K562 (cell line): Measurements from ENCODE around the gene UBTD1. TPM values are rescaled to one million over a fixed set of nuclear protein-coding genes. Genes with fewer than 3 reads are reported as not detected.

Experiments used
- ATAC-seq: fragments of 200-7000 bp; cut with Tn5 transposase; 3 replicates; pipeline ENCODE4 v1.9.1; 2020; ENCODE audit warnings: moderate library complexity
- BruUV-seq: library from RNA; stranded (reverse); fragments of 400-500 nt; replicated peaks from 2 replicates; lab custom pipeline; 2021; lab: Mats Ljungman, UMichigan
- CTCF ChIA-PET: fragments of 300-600 bp; formaldehyde crosslinking; extraction: SDS; loops from one replicate; lab custom pipeline; 2021; ENCODE audit warnings: low intra/inter-chr PET ratio; lab: Yijun Ruan, JAX
- POLR2A ChIA-PET: fragments of 300-600, 350-650 bp; sonication (Branson Sonifier 250); formaldehyde crosslinking; extraction: SDS; loops from one replicate; lab custom pipeline; 2021; ENCODE audit warnings: antibody characterized with exemption, inconsistent platforms; lab: Yijun Ruan, JAX
- DNase-seq, 4 experiments: peaks; one replicate each; pipeline versions ENCODE4 v3.0.0 to v3.0.0-alpha.2; 2011 to 2018; ENCODE audit warnings: low spot score in 3 of 4, mixed read lengths in 3 of 4; ENCODE audit errors: extremely low read depth in 1 of 4
- FAIRE-seq: peaks from 2 replicates; lab custom pipeline; 2011; peaks lifted over from hg19 to GRCh38; lab: Jason Lieb, UNC
- H2AFZ ChIP-seq: 2 replicates; pipeline ENCODE4 v1.6.0; 2011; ENCODE audit warnings: low read depth, low read length, control low read depth, inconsistent platforms
- H3K27ac ChIP-seq: fragments of 200-600 bp; 3 replicates; pipeline ENCODE4 v1.8.0; 2011; ENCODE audit warnings: low read depth, mild to moderate bottlenecking, control low read depth, inconsistent platforms, low read length, moderate library complexity, mixed read lengths; ENCODE audit errors: extremely low read depth
- H3K27me3 ChIP-seq, 2 experiments: fragments of 300-600 bp in 1 of 2; 2 replicates in 1 of 2; 3 replicates in 1 of 2; pipeline versions ENCODE4 v1.6.0 to v1.8.0; 2011; ENCODE audit warnings: inconsistent platforms in 2 of 2, low read length in 2 of 2, mild to moderate bottlenecking in 1 of 2, mixed read lengths in 1 of 2, moderate library complexity in 1 of 2; ENCODE audit not compliant: control insufficient read depth in 2 of 2, insufficient read depth in 2 of 2
- H3K36me3 ChIP-seq: fragments of 300-600 bp; 3 replicates; pipeline ENCODE4 v1.8.0; 2011; ENCODE audit warnings: mild to moderate bottlenecking, low read length, inconsistent platforms; ENCODE audit not compliant: control insufficient read depth, insufficient read depth
- H3K4me1 ChIP-seq, 2 experiments: fragments of 200-600 bp in 1 of 2; replicated peaks in 1 of 2; 2 replicates in 1 of 2; 3 replicates in 1 of 2; pipeline versions ENCODE4 v1.5.1 to v1.8.0; 2011; ENCODE audit warnings: inconsistent platforms in 2 of 2, low read length in 2 of 2, mild to moderate bottlenecking in 1 of 2, mixed read lengths in 1 of 2, moderate library complexity in 1 of 2; ENCODE audit not compliant: control insufficient read depth in 2 of 2, insufficient read depth in 2 of 2
- H3K4me2 ChIP-seq: 2 replicates; pipeline ENCODE4 v1.6.1; 2011; ENCODE audit warnings: low read length, control low read depth, inconsistent platforms, mixed read lengths; ENCODE audit not compliant: insufficient read depth
- H3K4me3 ChIP-seq: fragments of 200-600 bp; sonication (generic), shearing (Covaris generic); 2 replicates; pipeline ENCODE4 v1.5.1; 2016; ENCODE audit warnings: control low read depth, inconsistent platforms
- H3K79me2 ChIP-seq: fragments of 200-600 bp; 3 replicates; pipeline ENCODE4 v1.8.0; 2011; ENCODE audit warnings: low read length, inconsistent platforms; ENCODE audit not compliant: control insufficient read depth, insufficient read depth
- H3K9ac ChIP-seq, 2 experiments: 2 replicates each; pipeline versions ENCODE4 v1.6.0 to v1.6.1; 2011; ENCODE audit warnings: low read depth in 2 of 2, low read length in 2 of 2, control low read depth in 1 of 2, inconsistent platforms in 1 of 2, mild to moderate bottlenecking in 1 of 2, mixed read lengths in 1 of 2; ENCODE audit not compliant: insufficient read depth in 1 of 2
- H3K9me1 ChIP-seq: one replicate; pipeline ENCODE4 v1.6.0; 2011; ENCODE audit warnings: inconsistent platforms, mild to moderate bottlenecking, low read length, moderate library complexity; ENCODE audit not compliant: control insufficient read depth, insufficient read depth
- H3K9me3 ChIP-seq: replicated peaks from 2 replicates; pipeline ENCODE4 v1.5.1; 2011; ENCODE audit warnings: low read depth, low read length, inconsistent platforms; ENCODE audit not compliant: control insufficient read depth, insufficient read depth
- H4K20me1 ChIP-seq: replicated peaks from 2 replicates; pipeline ENCODE4 v1.6.1; 2011; ENCODE audit warnings: low read length, inconsistent platforms, mixed read lengths; ENCODE audit not compliant: control insufficient read depth, insufficient read depth
- DDX20 ChIP-seq: fragments of 450-650 bp; IDR thresholded peaks from 2 replicates; pipeline ENCODE4 v1.6.1; 2016; ENCODE audit warnings: missing genetic modification characterization, low read depth, mild to moderate bottlenecking, missing compliant biosample characterization, moderate library complexity
- NFE2L1 ChIP-seq: fragments of 450-650 bp; IDR thresholded peaks from 2 replicates; pipeline ENCODE4 v1.6.1; 2016; ENCODE audit warnings: missing genetic modification characterization, low read depth, mild to moderate bottlenecking, missing compliant biosample characterization, moderate library complexity, borderline replicate concordance
- NUFIP1 ChIP-seq: fragments of 450-650 bp; IDR thresholded peaks from 2 replicates; pipeline ENCODE4 v1.6.1; 2018; ENCODE audit not compliant: partially characterized antibody
- PRMT5 ChIP-seq: sonication (generic); formaldehyde crosslinking; IDR thresholded peaks from 2 replicates; pipeline ENCODE4 v1.5.0; 2020; ENCODE audit warnings: missing genetic modification reagents
- RFX5 ChIP-seq: IDR thresholded peaks from 2 replicates; pipeline ENCODE4 v1.6.1; 2011; ENCODE audit warnings: low read depth, mild to moderate bottlenecking, improper control_type of control experiment, low read length
- TCF3 ChIP-seq: sonication (generic); formaldehyde crosslinking; IDR thresholded peaks from 2 replicates; pipeline ENCODE4 v1.4.0; 2020; ENCODE audit warnings: mild to moderate bottlenecking, missing genetic modification reagents
- TCFL5 ChIP-seq: fragments of 250-450 bp; sonication (Bioruptor Pico); conservative IDR thresholded peaks from 2 replicates; pipeline ENCODE4 v1.6.1; 2021; ENCODE audit warnings: mild to moderate bottlenecking, moderate library complexity, matching md5 sums
- ZBTB7A ChIP-seq: IDR thresholded peaks from 2 replicates; pipeline ENCODE4 v1.6.1; 2011; ENCODE audit warnings: low read depth, mild to moderate bottlenecking, low read length, moderate library complexity, borderline replicate concordance; ENCODE audit not compliant: control insufficient read depth
- ZFPM2 ChIP-seq: fragments of 250-450 bp; sonication (Bioruptor Pico); IDR thresholded peaks from 2 replicates; pipeline ENCODE4 v1.5.1; 2022; ENCODE audit warnings: mild to moderate bottlenecking
- ZNF253 ChIP-seq: fragments of 250-450 bp; sonication (Bioruptor Pico); conservative IDR thresholded peaks from 2 replicates; pipeline ENCODE4 v1.6.1; 2021; ENCODE audit warnings: mild to moderate bottlenecking
- ZNF41 ChIP-seq: fragments of 250-450 bp; sonication (Bioruptor Pico); conservative IDR thresholded peaks from 2 replicates; pipeline ENCODE4 v1.4.0; 2020; ENCODE audit warnings: mild to moderate bottlenecking
- ZNF740 ChIP-seq, 3 experiments: fragments of 200-800 bp in 1 of 3; sonication (Bioruptor generic) in 1 of 3; sonication (generic) in 1 of 3; formaldehyde crosslinking in 1 of 3; IDR thresholded peaks; 2 replicates each; pipeline versions ENCODE4 v1.6.1 to v1.8.0; 2016 to 2022; ENCODE audit warnings: mild to moderate bottlenecking in 2 of 3, missing compliant biosample characterization in 2 of 3, missing genetic modification characterization in 2 of 3, missing genetic modification reagents in 1 of 3
- ZNF764 ChIP-seq: fragments of 250-450 bp; sonication (Bioruptor Pico); IDR thresholded peaks from 2 replicates; pipeline ENCODE4 v1.4.0; 2020; ENCODE audit warnings: low read depth, mild to moderate bottlenecking, moderate library complexity
- WGBS: fragments of 100-300 bp; shearing (Covaris generic); methylation state at CpG from one replicate; pipeline ENCODE4 v1.1.6; 2016; ENCODE audit warnings: low coverage, mixed read lengths; ENCODE audit not compliant: insufficient coverage; ENCODE audit errors: missing lambda C conversion rate; 5-methylcytosine and 5-hydroxymethylcytosine counted together
- in situ Hi-C: fragments of 300-500 bp; cut with MboI; formaldehyde crosslinking; loops from 4 replicates; pipeline ENCODE4 v1.15.0; 2018; ENCODE audit warnings: inconsistent platforms, mixed read lengths
- intact Hi-C: fragments of 100-400 bp; cut with micrococcal nuclease; formaldehyde crosslinking; loops from 2 replicates; pipeline ENCODE4 v1.14.2; 2022
- polyA plus RNA-seq, 8 experiments: library from polyadenylated mRNA; depleted of rRNA in 4 of 8; stranded (reverse) in 5 of 8; unstranded in 3 of 8; fragments of >200 nt; fragmentation: Nextera tagmentation in 2 of 8; fragmentation: Illumina TruSeq in 1 of 8; extraction: Ambion mirVana in 2 of 8; extraction: Trizol in 1 of 8; gene quantifications; 2 replicates each; pipeline versions ENCODE4 v1.2.1 to v1.2.3, GENCODE V29; 2011 to 2014; ENCODE audit warnings: inconsistent platforms in 1 of 8, missing spikeins in 1 of 8
- total RNA-seq, 7 experiments: library from RNA; depleted of rRNA in 6 of 7; stranded (reverse); fragments of >200 nt in 6 of 7; fragmentation: Illumina TruSeq in 2 of 7; extraction: Trizol in 2 of 7; gene quantifications; 2 replicates each; pipeline versions ENCODE4 v1.2.1 to v1.2.3, GENCODE V29; 2011 to 2021; ENCODE audit warnings: low replicate concordance in 1 of 7
- TF ChIP-seq, protein P1 (sequence below): sonication (generic); formaldehyde crosslinking; IDR thresholded peaks from 2 replicates; pipeline ENCODE4 v1.8.0; 2023; ENCODE audit warnings: mild to moderate bottlenecking, missing genetic modification reagents

The UBTD1 gene
- total and polyA plus RNA-seq, 9 of the 15 experiments (the other 6 are each of a cell fraction or from before 2014, with no cell fraction given): 0.08 to 1.6 (median 0.81) TPM; not detected in 1

- POLR2A ChIA-PET: interaction anchor here (1.4 to 1.5 kb wide), 2 partner anchors 10 kb away, joined by 4 to 7 read pairs; no protein-coding TSS in a partner anchor
- CTCF ChIA-PET: no interaction called here
- no peak overlapping the region for H3K4me3 ChIP-seq
- H3K27ac ChIP-seq: no peak overlapping the region
- H3K9ac ChIP-seq: no peak overlapping the region
- DNase-seq: no peak
- H3K4me2 ChIP-seq: no peak overlapping the region
- peaks cover 12 to 66% of the 10 kb centered on the region in 2 experiments; a peak in 4 of 5 replicates for H3K27me3 ChIP-seq
- no peak for TF ChIP-seq ZFPM2 (CRISPR knock-in tag)
- no peak for TF ChIP-seq TCFL5 (CRISPR knock-in tag)
- no peak for TF ChIP-seq TCF3
- no peak for TF ChIP-seq NFE2L1 (tag)
- TF ChIP-seq NUFIP1: no peak
- TF ChIP-seq PRMT5: no peak
- TF ChIP-seq DDX20 (tag): no peak
- no peak for TF ChIP-seq ZNF253
- TF ChIP-seq RFX5: no peak
- TF ChIP-seq ZBTB7A: no peak
- TF ChIP-seq ZNF764: no peak
- TF ChIP-seq ZNF740 (CRISPR knock-in tag; IDR thresholded peaks at IDR 0.05): no peak
- TF ChIP-seq ZNF740 (tag; IDR thresholded peaks at IDR 0.05): no peak
- TF ChIP-seq ZNF41 (CRISPR knock-in tag): no peak
- TF ChIP-seq, protein P1, sequence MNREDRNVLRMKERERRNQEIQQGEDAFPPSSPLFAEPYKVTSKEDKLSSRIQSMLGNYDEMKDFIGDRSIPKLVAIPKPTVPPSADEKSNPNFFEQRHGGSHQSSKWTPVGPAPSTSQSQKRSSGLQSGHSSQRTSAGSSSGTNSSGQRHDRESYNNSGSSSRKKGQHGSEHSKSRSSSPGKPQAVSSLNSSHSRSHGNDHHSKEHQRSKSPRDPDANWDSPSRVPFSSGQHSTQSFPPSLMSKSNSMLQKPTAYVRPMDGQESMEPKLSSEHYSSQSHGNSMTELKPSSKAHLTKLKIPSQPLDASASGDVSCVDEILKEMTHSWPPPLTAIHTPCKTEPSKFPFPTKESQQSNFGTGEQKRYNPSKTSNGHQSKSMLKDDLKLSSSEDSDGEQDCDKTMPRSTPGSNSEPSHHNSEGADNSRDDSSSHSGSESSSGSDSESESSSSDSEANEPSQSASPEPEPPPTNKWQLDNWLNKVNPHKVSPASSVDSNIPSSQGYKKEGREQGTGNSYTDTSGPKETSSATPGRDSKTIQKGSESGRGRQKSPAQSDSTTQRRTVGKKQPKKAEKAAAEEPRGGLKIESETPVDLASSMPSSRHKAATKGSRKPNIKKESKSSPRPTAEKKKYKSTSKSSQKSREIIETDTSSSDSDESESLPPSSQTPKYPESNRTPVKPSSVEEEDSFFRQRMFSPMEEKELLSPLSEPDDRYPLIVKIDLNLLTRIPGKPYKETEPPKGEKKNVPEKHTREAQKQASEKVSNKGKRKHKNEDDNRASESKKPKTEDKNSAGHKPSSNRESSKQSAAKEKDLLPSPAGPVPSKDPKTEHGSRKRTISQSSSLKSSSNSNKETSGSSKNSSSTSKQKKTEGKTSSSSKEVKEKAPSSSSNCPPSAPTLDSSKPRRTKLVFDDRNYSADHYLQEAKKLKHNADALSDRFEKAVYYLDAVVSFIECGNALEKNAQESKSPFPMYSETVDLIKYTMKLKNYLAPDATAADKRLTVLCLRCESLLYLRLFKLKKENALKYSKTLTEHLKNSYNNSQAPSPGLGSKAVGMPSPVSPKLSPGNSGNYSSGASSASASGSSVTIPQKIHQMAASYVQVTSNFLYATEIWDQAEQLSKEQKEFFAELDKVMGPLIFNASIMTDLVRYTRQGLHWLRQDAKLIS: no peak
- no peaks in the 10 kb centered on the region for H4K20me1 ChIP-seq
- no TSS peak for BruUV-seq
- no peaks in the 10 kb centered on the region for H3K9me3 ChIP-seq
- intact Hi-C loops (no loop called here), in situ Hi-C loops (no loop called here)
- no peaks in the 10 kb centered on the region for H3K9me1 ChIP-seq
- no peaks in the 10 kb centered on the region for H3K4me1 ChIP-seq
- no peaks in the 10 kb centered on the region for H3K36me3 ChIP-seq
- no peak for ATAC-seq
- H2AFZ ChIP-seq: no peak overlapping the region
- 5% methylated on average over 8 of the region's 8 CpGs for WGBS
- FAIRE-seq: no peak
- H3K79me2 ChIP-seq: no peaks in the 10 kb centered on the region
Observed at GRCh38 chr10:97522937-97523336, 24.2 kb downstream of the UBTD1 start.
